Measurements from ENCODE around the gene TMEM240.
"Not testable (repeated sequence)": the region's sequence is repeated elsewhere in the genome, so short reads cannot be mapped to it uniquely, and the experiment has no call there.

Gene TMEM240

GRCh38 chr1:1556961-1557360 lies 16.5 kb upstream of the TMEM240 start:
- not testable (repeated sequence) for FAIRE-seq

- FAIRE-seq = no peak
Measured at GRCh38 chr1:1556505-1556904, 16.1 kb upstream of the TMEM240 start.

GRCh38 chr1:1554926-1555915 lies 14.8 kb upstream of the TMEM240 start:
- FAIRE-seq = no peak

GRCh38 chr1:1554550-1554925 lies 14.1 kb upstream of the TMEM240 start:
- FAIRE-seq = no peak

GRCh38 chr1:1553821-1554494 lies 13.5 kb upstream of the TMEM240 start:
- no peak for FAIRE-seq

GRCh38 chr1:1552263-1552639 lies 11.8 kb upstream of the TMEM240 start:
- FAIRE-seq = no peak

- no peak for FAIRE-seq
Measured at GRCh38 chr1:1551524-1552262, 11.3 kb upstream of the TMEM240 start.

GRCh38 chr1:1550591-1551432 lies 10.4 kb upstream of the TMEM240 start:
- no peak for FAIRE-seq

- FAIRE-seq = no peak
Measured at GRCh38 chr1:1550087-1550486, 9.7 kb upstream of the TMEM240 start.

GRCh38 chr1:1548591-1548990 lies 8.2 kb upstream of the TMEM240 start:
- no peak for FAIRE-seq

- FAIRE-seq = no peak
Measured at GRCh38 chr1:1547476-1547875, 7.1 kb upstream of the TMEM240 start.

GRCh38 chr1:1547011-1547410 lies 6.6 kb upstream of the TMEM240 start:
- FAIRE-seq = no peak

GRCh38 chr1:1545946-1546737 lies 5.7 kb upstream of the TMEM240 start:
- no peak for FAIRE-seq

GRCh38 chr1:1544544-1544943 lies 4.1 kb upstream of the TMEM240 start:
- FAIRE-seq = no peak

GRCh38 chr1:1543706-1544099 lies 3.3 kb upstream of the TMEM240 start:
- FAIRE-seq = no peak

GRCh38 chr1:1542766-1543705 lies 2.6 kb upstream of the TMEM240 start:
- no peak for FAIRE-seq

GRCh38 chr1:1541956-1542765 lies 1.7 kb upstream of the TMEM240 start:
- no peak for FAIRE-seq

- no peak for FAIRE-seq
Measured at GRCh38 chr1:1540818-1541628, 599 bp upstream of the TMEM240 start.

Measured in TTC549 (cell line).